HepG2 (cell line): Measurements from ENCODE around the gene ARHGEF40. TPM values are rescaled to one million over a fixed set of nuclear protein-coding genes. Genes with fewer than 3 reads are reported as not detected.

ENCODE experiments used
- CBX2 ChIP-seq, 2 experiments: fragments of 200-600 bp in 1 of 2; sonication (generic); formaldehyde crosslinking in 1 of 2; IDR thresholded peaks; 2 replicates each; pipeline versions ENCODE4 v1.7.0 to v1.8.1; 2018 to 2022; ENCODE audit warnings: low read depth in 2 of 2, low read length in 1 of 2, mild to moderate bottlenecking in 1 of 2, missing genetic modification reagents in 1 of 2
- DZIP1 ChIP-seq: sonication (generic); formaldehyde crosslinking; IDR thresholded peaks from 2 replicates; pipeline ENCODE4 v1.5.0; 2020; ENCODE audit warnings: mild to moderate bottlenecking, missing genetic modification reagents
- EP300 ChIP-seq, 3 experiments: sonication (generic) in 1 of 3; formaldehyde crosslinking in 1 of 3; IDR thresholded peaks; 2 replicates each; pipeline versions ENCODE4 v1.5.1 to v1.6.1; 2011 to 2020; ENCODE audit warnings: low read depth in 2 of 3, low read length in 2 of 3, borderline replicate concordance in 1 of 3, improper control_type of control experiment in 1 of 3, mild to moderate bottlenecking in 1 of 3, missing genetic modification reagents in 1 of 3, moderate library complexity in 1 of 3
- FUBP1 ChIP-seq: sonication (generic); formaldehyde crosslinking; IDR thresholded peaks from 2 replicates; pipeline ENCODE4 v1.5.1; 2020; ENCODE audit warnings: missing genetic modification reagents, mild to moderate bottlenecking, borderline replicate concordance
- HDAC2 ChIP-seq: sonication (generic); formaldehyde crosslinking; IDR thresholded peaks from 2 replicates; pipeline ENCODE4 v1.4.0; 2020; ENCODE audit warnings: missing genetic modification reagents
- KDM4B ChIP-seq: sonication (generic); formaldehyde crosslinking; IDR thresholded peaks from 2 replicates; pipeline ENCODE4 v1.4.0; 2020; ENCODE audit warnings: missing genetic modification reagents
- KMT2A ChIP-seq: sonication (generic); formaldehyde crosslinking; IDR thresholded peaks from 2 replicates; pipeline ENCODE4 v1.4.0; 2020; ENCODE audit warnings: missing genetic modification reagents
- KMT2B ChIP-seq: IDR thresholded peaks from 2 replicates; pipeline ENCODE4 v1.6.1; 2016; ENCODE audit warnings: missing genetic modification reagents, missing compliant biosample characterization
- MEIS2 ChIP-seq: sonication (generic); formaldehyde crosslinking; IDR thresholded peaks from 2 replicates; pipeline ENCODE4 v1.9.0; 2021; ENCODE audit warnings: mild to moderate bottlenecking, missing genetic modification reagents
- SALL2 ChIP-seq: sonication (generic); formaldehyde crosslinking; IDR thresholded peaks from 2 replicates; pipeline ENCODE4 v1.8.1; 2023; ENCODE audit warnings: mild to moderate bottlenecking, missing genetic modification reagents, inconsistent platforms
- SETDB1 ChIP-seq: sonication (generic); formaldehyde crosslinking; IDR thresholded peaks from 2 replicates; pipeline ENCODE4 v1.5.1; 2020; ENCODE audit warnings: missing genetic modification reagents, mild to moderate bottlenecking, borderline replicate concordance
- SIN3B ChIP-seq: fragments of 150-350 bp; IDR thresholded peaks from 2 replicates; pipeline ENCODE4 v1.6.1; 2014; ENCODE audit warnings: low read length
- TBX2 ChIP-seq: sonication (generic); formaldehyde crosslinking; IDR thresholded peaks from 2 replicates; pipeline ENCODE4 v1.5.0; 2020; ENCODE audit warnings: missing genetic modification reagents, mild to moderate bottlenecking, borderline replicate concordance
- TEAD3 ChIP-seq: optimal IDR thresholded peaks from 2 replicates; pipeline ENCODE3; 2016; ENCODE audit warnings: borderline replicate concordance
- THRA ChIP-seq: sonication (generic); formaldehyde crosslinking; IDR thresholded peaks from 2 replicates; pipeline ENCODE4 v1.4.0; 2020; ENCODE audit warnings: missing genetic modification reagents, borderline replicate concordance
- TRAFD1 ChIP-seq: sonication (generic); formaldehyde crosslinking; IDR thresholded peaks from 2 replicates; pipeline ENCODE4 v1.5.1; 2020; ENCODE audit warnings: missing genetic modification reagents, mild to moderate bottlenecking, borderline replicate concordance
- YEATS2 ChIP-seq: sonication (generic); formaldehyde crosslinking; IDR thresholded peaks from 2 replicates; pipeline ENCODE4 v1.4.0; 2020; ENCODE audit warnings: missing genetic modification reagents, borderline replicate concordance
- ZBTB7B ChIP-seq: sonication (generic); formaldehyde crosslinking; IDR thresholded peaks from 2 replicates; pipeline ENCODE4 v1.4.0; 2020; ENCODE audit warnings: missing genetic modification reagents
- ZIK1 ChIP-seq: sonication (generic); formaldehyde crosslinking; IDR thresholded peaks from 2 replicates; pipeline ENCODE4 v1.5.0; 2020; ENCODE audit warnings: mild to moderate bottlenecking, low read depth, missing genetic modification reagents, borderline replicate concordance
- ZNF207 ChIP-seq: fragments of 450-650 bp; IDR thresholded peaks from 2 replicates; pipeline ENCODE4 v1.6.1; 2016; ENCODE audit warnings: antibody characterized with exemption, borderline replicate concordance
- ZNF552 ChIP-seq: sonication (generic); formaldehyde crosslinking; IDR thresholded peaks from 2 replicates; pipeline ENCODE4 v1.9.0; 2022; ENCODE audit warnings: missing genetic modification reagents, mild to moderate bottlenecking, borderline replicate concordance
- polyA plus RNA-seq, 8 experiments: library from polyadenylated mRNA; depleted of rRNA in 3 of 8; stranded (reverse) in 7 of 8; unstranded in 1 of 8; fragments of >200 nt; fragmentation: Illumina TruSeq in 4 of 8; extraction: Trizol in 4 of 8; gene quantifications; 2 replicates each; pipeline versions ENCODE4 v1.2.1 to v1.2.3, GENCODE V29; 2011 to 2016; ENCODE audit warnings: low read depth in 4 of 8, missing spikeins in 1 of 8, mixed read lengths in 1 of 8; ENCODE audit not compliant: insufficient read depth in 1 of 8
- total RNA-seq, 5 experiments: library from RNA; depleted of rRNA; stranded (reverse); fragments of >200 nt; fragmentation: Illumina TruSeq; extraction: Trizol; gene quantifications; 2 replicates each; pipeline ENCODE4 v1.2.3, GENCODE V29; 2016; ENCODE audit warnings: low read depth in 1 of 5

ARHGEF40 gene
- total and polyA plus RNA-seq, 2 of the 13 experiments (the other 11 are each of a cell fraction or from before 2014, with no cell fraction given), result 28.1 to 78.1 TPM

- TF ChIP-seq FUBP1 (CRISPR knock-in tag), result no peak
- TF ChIP-seq SETDB1 (CRISPR knock-in tag), result no peak
- TF ChIP-seq YEATS2 (CRISPR knock-in tag), result 0 out of 2 replicates have a peak, but pooled peaks have one; percentile 59
- no peak for TF ChIP-seq SALL2 (CRISPR knock-in tag)
- TF ChIP-seq KMT2B, result no peak; the same call in 1 of the 2 replicates
- TF ChIP-seq ZBTB7B, result peak; percentile 55
- peak; percentile 17; the same call in 1 of the 2 replicates for TF ChIP-seq KMT2A (CRISPR knock-in tag)
- no peak for TF ChIP-seq ZNF207
- TF ChIP-seq TBX2, result no peak; the same call in 1 of the 2 replicates
- TF ChIP-seq TRAFD1 (CRISPR knock-in tag), result no peak
- no peak for TF ChIP-seq EP300 (IDR thresholded peaks at IDR 0.05; ENCODE audit: low read depth in 2 of 2, low read length in 2 of 2)
- TF ChIP-seq EP300 (CRISPR knock-in tag; IDR thresholded peaks at IDR 0.05; ENCODE audit: borderline replicate concordance), result no peak
- no peak for TF ChIP-seq DZIP1 (CRISPR knock-in tag)
- TF ChIP-seq THRA (CRISPR knock-in tag), result peak; percentile 81
- TF ChIP-seq KDM4B (CRISPR knock-in tag), result peak; percentile 87
- TF ChIP-seq CBX2 (IDR thresholded peaks at IDR 0.05; ENCODE audit: low read depth, low read length), result no peak
- no peak for TF ChIP-seq CBX2 (CRISPR knock-in tag; IDR thresholded peaks at IDR 0.05; ENCODE audit: low read depth)
- TF ChIP-seq TEAD3 (CRISPR knock-in tag), result peak; percentile 57
- TF ChIP-seq MEIS2 (CRISPR knock-in tag), result peak; percentile 57; the same call in 1 of the 2 replicates
- no peak for TF ChIP-seq SIN3B
- TF ChIP-seq ZIK1, result peak; percentile 37; the same call in 1 of the 2 replicates
- TF ChIP-seq ZNF552 (CRISPR knock-in tag), result no peak
- no peak; the same call in 1 of the 2 replicates for TF ChIP-seq HDAC2
Observed at GRCh38 chr14:21106498-21107282, 36.6 kb downstream of the ARHGEF40 start (continued).
